GM18507 (cell line): ENCODE results near the gene ZNF784.
A peak's percentile ranks its signal among the peaks of the same experiment; 100 is the strongest.

ENCODE experiments used
- DNase-seq: peaks from one replicate; pipeline ENCODE4 v3.0.0; 2011; ENCODE audit warnings: low read depth; ENCODE audit not compliant: insufficient read length; ENCODE audit errors: extremely low spot score
- FAIRE-seq: peaks from 2 replicates; lab custom pipeline; 2011; peaks lifted over from hg19 to GRCh38; lab: Jason Lieb, UNC

Gene ZNF784

DNA sequence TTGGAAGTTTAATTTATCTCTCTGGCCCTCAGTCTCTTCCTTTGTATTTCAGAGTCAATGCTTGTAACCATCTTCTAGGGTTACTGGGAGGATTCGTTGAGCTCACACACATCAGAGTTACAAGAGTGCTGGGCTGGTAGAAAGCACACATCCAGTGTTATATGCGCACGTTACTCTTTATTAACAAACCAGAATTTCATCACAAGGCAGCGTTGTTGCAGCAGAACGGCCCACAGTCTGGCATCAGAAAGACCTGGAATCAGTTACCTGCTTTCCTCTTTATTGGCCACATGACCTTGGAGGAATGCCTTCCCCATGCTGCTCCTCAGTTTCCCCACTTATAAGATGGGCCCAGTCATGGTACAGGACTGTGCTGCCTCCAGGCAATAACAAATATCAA is 15.0 kb downstream of the ZNF784 start:
- FAIRE-seq: no peak
- no peak for DNase-seq

DNA sequence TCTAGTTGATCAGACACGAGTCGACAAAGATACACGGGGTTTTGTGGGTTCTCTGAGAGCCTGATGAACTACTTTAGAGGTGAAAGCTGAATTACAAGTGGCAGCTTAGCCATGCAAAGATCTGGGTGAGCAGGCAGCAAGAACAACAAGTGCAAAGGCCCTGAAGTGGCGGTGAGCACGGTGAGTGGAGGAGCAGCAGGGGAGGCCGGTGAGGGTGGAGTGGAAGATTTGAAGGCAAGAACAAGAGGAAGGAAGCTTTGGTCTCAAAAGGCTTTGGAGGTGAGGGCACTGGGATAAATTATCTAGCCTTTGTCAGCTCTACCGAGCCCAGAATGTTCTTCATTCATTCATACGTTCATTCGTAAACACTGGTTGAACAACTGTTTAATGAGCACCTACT is 17.5 kb downstream of the ZNF784 start:
- DNase-seq: no peak
- FAIRE-seq: no peak

DNA sequence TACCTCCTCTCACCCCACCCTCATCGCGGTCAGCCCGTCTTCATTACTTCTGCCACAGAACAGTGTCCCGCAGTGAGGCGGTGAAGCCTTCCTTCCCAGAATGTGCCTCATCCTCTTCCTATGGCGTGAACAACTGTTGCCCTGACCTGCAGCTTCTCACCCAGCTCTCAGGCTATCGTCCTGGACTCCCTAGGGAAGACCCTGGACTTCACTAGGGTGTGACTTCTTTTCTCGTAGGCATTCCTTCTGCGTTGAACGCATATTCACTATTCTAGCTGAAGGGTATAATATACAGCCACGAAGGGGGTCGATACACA is 17.9 kb downstream of the ZNF784 start:
- no peak for FAIRE-seq
- no peak for DNase-seq

DNA sequence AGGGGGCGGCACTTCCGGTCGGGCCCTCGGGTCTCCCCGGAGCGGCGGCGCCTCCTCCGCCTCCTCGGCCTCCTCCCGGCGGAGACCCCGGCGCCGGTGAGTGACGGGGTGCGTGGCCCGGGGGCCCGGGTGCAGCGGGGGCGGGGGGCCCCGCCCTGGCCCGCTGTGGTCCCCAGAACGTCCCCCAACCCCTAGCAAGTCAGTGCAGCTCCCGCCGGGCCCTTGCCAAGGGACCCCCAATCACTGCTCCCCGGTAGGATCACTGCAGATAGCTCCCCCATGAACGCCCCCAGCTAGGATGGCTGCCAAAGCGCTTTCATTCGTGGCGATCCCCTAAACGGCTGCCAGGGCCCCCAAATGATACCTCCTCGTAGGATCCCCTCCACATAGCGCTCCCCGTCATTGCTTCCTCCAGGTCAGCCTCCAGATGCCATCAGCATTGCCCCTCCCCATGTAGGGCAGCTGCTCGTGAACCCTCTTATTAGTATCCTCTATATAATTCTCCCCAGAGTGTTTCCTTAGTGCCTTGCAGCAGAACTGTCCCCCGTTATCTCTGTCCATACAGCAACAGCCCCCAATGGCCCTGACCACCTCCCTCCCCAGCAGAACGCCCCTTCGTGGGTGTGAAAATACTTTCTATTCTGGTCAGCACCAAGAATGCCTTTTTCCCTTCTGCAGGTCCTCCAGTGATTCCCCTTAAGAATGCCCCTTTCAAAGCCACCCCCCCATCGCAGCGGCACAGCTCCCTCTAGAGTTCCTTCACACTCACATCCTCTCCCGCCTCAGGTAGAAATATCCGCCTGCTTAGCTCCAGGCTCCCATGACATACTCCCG is 18.5 kb downstream of the ZNF784 start, which contains the start of gene ZNF865:
ZNF865 (plus strand) TSS at position 11 of the 834 bp plus-strand sequence. CDS start 7,972 bp downstream, outside the sequence.
- FAIRE-seq: peak; percentile 87
- peak; percentile 50 for DNase-seq

DNA sequence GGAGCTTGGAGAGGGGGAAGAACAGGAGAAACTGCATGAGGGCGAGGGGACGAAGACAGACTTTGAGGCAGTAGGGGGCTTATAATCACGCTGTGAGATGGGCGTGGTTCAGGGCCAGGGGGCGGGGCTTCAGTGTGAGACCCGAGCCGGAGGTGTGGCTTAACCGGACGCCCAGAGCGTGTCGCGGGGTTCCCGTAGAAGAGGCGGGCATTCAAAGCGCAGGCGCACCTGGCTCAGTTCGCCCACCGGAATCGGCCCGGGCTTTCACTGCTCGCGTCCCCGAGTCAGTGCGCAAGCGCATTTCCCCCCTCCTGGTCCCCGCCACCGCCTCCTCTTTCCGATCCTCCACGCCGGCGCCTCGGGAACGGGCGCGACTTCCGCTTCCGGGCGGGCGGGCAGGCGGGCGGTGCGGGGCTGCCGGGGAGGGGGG is 19.1 kb downstream of the ZNF784 start:
- DNase-seq (peak; percentile 80), FAIRE-seq (peak; percentile 97)

DNA sequence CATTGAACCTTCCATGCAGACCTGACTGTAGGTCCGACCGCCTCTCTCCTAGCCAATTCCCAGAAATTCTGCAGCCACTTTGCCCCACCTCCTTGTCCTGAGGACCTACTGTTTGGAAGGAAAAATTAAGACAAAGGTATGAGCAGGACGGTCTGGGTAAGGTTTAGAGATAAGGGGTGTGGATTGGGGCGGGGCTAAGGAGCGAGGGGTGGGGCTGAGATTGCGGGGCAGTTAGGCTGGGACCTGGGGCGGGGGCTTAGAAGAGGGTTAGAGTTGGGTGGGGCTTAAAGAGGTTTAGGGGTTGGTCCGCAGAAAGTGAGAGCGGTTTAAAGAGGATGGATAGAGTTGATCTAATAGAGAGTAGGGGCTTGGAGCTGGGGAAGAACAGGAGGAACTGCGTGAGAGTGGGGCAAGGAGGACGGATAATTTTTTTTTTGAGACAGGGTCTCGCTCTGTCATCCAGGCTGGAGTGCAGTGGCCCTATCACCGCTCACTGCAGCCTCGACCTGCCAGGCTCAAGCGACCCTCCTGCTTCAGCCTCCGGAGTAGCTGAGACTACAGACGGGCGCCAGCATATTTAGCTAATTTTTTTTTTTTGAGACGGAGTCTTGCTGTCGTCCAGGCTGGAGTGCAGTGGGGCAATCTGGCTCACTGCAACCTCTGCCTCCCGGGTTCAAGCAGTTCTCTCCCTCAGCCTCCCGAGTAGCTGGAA is 20.6 kb downstream of the ZNF784 start:
- DNase-seq: no peak
- FAIRE-seq: no peak

DNA sequence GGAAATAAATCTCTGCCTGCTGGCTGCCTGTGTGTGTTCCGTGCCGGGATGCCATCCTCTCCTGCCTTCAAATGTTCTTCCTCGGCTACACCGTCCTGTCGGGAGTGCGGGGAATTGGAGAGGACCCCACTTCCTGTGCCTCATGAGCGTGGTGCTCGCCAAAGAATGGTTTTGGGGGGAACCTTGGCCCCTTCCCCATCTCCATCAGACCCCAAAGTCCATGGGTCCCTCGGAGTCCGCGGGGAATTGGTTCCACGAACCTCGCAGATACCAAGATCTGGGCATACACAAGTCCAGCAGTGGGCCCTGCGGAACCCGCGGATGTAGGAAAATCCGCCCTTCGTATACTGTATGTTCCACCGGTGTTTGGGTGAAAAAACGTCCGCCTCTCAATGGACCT is 21.3 kb downstream of the ZNF784 start:
- no peak for FAIRE-seq
- DNase-seq: no peak

DNA sequence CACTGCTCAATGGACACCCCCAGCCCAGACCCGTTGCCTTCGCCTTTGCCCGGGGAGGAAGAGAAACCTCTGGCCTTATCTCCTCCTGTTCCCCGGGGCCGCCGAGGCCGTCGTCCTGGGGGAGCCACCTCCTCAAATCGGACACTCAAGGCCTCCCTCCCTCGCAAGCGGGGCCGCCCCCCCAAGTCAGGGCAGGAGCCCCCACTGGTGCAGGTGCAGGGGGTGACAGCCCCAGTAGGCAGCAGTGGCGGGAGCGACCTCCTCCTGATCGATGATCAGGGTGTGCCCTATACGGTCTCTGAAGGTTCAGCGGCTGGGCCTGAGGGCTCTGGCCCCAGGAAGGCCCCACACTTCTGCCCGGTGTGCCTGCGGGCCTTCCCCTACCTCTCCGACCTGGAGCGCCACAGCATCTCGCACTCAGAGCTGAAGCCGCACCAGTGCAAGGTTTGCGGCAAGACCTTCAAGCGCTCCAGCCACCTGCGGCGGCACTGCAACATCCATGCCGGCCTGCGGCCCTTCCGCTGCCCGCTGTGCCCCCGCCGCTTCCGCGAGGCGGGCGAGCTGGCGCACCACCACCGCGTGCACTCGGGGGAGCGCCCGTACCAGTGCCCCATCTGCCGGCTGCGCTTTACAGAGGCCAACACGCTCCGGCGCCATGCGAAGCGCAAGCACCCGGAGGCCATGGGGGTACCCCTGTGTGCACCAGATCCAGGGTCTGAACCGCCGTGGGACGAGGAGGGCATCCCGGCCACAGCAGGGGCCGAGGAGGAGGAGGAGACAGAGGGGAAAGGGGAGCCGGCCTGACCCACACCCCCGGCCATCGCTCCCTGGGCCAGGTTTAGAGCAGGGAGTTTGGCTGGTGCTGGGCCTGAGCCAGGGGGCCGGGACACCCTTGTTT is 22.0 kb downstream of the ZNF784 start:
- DNase-seq (no peak), FAIRE-seq (no peak)

DNA sequence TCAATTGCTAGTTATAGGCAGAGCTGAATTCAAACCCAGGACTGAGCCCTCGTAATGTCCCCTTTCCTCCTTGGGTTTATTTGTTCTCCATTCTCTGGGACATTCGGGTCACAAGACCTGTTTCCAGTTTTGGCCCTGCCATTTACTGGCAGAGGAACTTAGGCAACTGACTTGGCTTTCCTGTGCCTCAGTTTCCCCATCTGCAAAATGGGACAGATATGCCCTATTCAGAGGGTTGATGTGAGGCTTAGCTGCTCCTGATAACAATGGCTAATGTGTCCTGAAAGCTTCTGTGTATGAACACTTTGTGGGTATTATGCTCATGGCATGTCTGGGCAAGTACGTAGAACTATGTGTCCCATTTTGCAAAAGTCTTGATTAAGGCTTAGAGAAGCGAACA is 23.3 kb downstream of the ZNF784 start:
- no peak for DNase-seq
- no peak for FAIRE-seq

DNA sequence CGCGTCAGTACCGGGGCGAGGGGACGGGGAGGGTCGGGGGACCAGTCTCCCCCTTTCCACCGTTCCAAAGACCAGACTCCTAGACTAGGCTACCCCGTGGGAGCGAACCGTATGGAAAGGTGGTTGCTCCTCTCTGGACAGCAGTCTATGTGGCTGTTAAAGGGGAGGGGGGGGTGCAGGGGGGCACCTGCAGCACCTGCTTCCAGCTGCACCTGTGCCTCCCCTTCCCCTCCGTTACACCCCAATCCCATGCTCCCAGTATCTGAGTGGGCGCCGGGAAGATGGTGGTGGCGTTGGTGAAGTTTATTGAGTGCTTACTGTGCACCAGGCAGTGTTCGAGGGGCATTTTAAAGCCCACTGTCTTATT is 23.7 kb downstream of the ZNF784 start:
- no peak for DNase-seq
- FAIRE-seq: no peak

DNA sequence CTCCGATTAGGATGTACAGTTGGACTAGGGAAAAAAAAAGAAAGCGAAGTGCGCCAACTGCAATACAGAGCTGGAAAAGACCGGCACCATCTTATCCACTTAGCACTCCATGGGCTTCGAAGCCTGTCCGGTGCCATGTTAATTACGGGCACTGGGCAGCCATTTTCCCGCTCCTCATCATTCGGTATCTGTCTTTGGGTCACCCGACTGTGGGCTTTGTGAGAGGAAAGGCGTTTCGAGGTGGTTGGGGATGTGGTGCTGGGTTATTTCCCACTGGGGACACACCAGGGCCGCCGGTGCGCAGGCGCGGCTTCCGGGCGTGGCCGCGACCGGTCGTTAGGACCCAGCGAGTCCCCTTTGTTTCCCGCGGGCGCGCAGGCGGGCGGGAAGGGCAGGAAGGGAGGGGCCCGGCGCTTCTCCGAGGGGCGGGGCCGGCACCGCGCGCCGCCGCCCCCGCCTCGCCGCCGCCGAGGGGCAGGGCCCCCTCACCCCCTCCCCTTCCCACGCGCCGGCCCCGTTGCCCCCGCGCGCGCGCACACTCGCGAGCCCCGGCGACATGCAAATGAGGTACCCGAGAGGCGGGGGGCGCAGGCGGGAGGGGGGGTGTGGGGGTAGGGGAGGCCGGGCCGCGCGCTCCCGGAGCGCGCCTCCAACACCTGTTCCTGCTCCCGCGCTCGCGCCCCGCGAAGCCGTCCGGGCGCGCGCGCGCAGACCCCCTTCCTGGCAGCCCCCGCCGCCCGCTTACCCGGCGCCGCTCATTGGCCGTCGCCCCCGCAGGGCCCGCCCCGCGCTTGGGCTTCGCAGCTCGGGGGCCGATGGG is 24.3 kb downstream of the ZNF784 start, which contains the start of gene ZNF524:
ZNF524 (plus strand) TSS at position 447 of the 820 bp plus-strand sequence. CDS start 1,825 bp downstream, outside the sequence.
- peak; percentile 21 for FAIRE-seq

DNA sequence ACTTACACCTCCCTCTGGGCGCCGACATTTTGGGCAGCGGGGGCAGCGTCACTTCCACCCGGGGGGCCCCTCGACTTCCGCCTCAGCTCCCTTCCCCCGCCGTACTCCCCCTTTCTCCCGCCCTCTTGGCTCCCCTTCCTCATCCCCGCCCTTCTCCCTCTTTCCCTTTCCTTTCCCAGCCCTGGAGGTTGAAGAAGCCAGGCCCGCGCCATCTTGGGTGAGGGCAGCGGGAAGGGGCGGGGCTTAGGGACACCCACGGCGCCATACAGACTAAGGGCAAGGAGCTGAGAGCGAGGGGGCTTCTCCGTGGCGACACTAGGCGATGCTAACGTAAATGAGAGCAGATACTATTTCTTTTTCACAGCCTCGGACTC is 24.9 kb downstream of the ZNF784 start, which contains the start of gene FIZ1:
FIZ1 (minus strand) TSS at position 50 of the 374 bp plus-strand sequence. CDS start 1,652 bp downstream, outside the sequence.
- no peak for FAIRE-seq

More for the DNA sequence above, 24.3 kb downstream of the ZNF784 start, which contains the start of gene ZNF524:
- DNase-seq: peak; percentile 64

DNA sequence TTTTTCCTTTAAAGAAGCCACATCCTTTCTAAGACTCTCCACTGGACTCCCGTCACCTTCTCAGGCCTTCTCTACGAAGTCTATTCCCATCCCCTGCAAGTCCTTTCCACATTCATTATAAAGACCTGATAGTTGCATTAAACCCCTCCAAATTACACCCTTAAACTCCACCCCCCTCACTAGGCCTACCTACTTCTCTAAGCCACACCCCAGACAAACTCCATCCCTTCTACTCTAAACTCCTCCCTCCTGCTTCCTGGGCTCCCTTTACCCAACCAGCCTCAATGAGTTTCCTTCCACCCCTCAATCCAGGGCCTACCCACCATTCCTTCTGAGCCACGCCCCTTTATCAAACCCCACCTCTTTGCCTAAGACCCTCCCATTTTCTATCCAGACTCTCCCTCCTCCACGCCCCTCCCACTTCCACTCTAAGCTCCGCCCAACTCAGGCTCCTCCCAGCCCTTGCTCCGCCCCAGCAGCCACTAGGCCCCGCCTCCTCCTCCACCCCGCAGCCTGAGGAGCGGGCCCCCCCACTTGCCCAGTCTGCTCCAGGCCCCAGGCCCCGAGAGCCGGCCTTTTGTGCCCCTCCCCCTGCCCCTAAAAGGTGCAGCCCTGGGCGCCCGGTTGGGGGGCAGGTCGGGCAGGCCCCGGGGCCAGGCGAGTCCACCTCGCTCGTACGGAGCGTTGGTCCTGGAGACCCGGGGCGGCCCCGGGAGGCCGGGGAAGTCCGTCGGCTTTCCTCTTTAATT is 25.5 kb downstream of the ZNF784 start:
- FAIRE-seq (peak; percentile 96), DNase-seq (peak; percentile 65)

More for the DNA sequence above, 24.9 kb downstream of the ZNF784 start, which contains the start of gene FIZ1:
- DNase-seq: peak; percentile 55

DNA sequence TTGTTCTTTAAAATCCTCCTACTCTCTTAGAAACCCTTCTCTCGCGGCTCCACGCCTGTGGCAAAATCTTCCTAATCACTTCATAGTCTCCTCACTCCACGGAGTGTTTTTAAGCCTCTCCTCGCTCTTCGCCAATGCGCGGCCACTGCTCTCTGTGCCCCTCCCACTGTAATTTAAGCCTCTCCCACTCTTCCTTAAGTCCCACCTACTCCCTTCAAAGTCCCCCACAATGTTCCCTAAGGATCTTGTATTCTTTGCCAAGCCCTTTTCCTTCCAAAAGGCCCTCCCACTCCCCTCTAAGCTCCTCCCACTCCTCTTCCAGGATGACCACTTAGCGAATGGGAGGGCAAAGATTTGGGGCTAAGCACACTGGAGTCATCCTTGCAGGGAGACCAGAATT is 26.3 kb downstream of the ZNF784 start:
- no peak for DNase-seq
- FAIRE-seq: no peak

DNA sequence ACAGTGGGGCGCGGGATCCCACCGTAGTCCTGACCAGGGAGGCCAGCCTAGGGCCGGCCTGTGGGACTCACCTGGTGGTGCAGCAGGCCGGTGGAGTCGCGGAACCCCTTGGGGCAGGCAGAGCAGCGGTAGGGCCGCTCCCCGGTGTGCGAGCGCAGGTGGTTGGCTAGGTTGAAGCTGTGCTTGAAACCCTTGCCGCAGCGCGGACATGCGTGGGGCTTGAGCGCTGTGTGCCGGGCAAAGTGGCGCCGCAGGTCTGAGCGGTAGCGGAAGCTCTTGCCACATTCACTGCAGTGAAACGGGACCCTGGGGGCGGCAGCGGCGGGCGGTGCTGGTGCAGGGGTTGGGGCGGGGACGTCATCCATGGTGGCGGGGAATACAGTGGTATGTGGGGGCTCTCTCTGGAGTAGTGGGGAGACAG is 26.9 kb downstream of the ZNF784 start:
- DNase-seq (no peak), FAIRE-seq (no peak)

DNA sequence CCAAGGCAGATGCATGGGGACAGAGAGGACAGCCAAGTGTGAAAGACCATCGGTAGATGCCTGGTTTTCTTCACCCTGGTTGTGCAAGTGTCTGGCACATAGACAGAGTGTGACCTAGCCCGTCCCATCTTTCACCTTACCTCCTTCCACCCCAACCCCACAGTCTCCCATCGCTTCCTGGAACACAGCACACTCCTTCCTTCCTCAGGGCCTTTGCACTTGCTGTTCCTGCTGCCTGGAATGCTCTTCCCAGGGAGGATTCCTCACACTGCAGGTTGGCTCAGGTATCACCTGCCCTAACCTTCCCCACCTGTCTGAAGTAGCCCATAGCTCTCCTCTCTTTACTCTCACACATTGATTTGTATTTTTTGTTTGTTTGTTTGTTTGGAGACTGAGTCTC is 28.1 kb downstream of the ZNF784 start:
- no peak for FAIRE-seq
- no peak for DNase-seq

DNA sequence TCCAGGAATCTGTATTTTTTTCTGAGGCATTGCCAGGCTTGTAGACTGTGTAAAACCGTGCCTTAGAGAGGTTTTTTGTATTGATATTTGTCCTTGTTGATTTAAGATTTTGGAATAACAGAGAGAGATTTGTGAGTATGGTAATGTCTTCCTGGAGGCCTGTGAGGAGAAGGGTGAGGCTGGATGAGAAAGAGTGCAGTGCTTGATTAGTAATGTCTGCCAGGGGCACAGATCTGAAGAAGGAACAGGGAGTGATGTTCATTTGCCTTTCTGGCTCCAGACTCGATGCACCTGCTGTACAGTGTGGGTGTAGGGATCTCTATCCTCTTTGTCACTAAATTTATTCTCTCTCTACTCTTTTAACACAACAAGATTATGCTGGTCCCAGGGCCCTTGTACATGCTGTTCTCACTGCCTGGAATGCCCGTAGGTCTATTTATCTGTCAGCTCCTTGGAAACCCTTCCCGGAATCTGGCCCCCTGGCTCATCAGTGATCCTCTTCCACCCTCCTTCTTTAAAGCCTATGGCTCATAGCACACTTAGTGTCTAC is 29.3 kb downstream of the ZNF784 start:
- FAIRE-seq (no peak), DNase-seq (no peak)
